Measurements from ENCODE around the gene BCL2L11.

The BCL2L11 gene

GRCh38 chr2:111162718-111163331 lies 42.1 kb downstream of the BCL2L11 start:
- Histone ChIP-seq H3K4me3 (no peak overlapping the region), H3K27ac (no peak overlapping the region)

GRCh38 chr2:111164078-111164477 lies 43.4 kb downstream of the BCL2L11 start:
- Histone ChIP-seq H3K4me3 (no peak overlapping the region), H3K27ac (no peak overlapping the region)

DNA sequence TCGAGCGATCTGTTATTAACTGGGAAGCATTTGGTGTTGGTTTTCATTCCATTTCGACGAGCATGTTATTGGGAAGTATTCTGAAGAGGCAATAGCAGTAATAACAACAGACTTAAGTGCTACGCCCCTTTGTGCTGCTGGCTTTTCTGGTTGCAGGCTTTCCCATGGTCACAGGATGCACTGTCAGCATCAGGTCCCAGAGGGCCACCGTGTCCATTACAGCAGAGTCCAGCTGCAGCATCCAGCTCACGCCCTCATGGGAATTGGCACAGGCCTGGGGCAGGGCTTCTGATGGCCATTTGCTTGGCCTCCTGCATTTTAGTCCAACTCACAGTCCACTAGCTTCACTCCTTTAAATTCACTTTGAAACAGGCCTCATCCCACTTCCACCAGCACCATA lies 44.4 kb downstream of the BCL2L11 start:
- Histone ChIP-seq H3K4me3 (no peak overlapping the region), H3K27ac (no peak overlapping the region)

DNA sequence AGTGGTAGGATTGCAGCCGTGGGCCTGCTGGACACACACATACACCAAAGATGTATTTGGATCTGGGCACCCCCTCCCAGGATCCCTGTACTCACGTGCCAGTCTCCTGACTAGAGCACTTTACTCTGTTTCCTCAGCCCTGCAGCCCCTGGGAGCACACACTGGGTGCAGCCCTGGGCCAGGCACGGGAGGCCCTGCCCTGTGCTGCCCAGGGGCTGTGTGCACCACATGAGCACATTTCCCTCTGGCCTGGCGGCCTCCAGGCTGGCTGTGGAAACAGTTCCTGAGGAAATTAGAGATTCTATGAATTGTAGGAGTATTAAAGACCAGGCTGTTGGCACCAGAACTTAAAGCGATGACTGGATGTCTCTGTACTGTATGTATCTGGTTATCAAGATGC lies 45.4 kb downstream of the BCL2L11 start:
- Histone ChIP-seq H3K27ac (no peak overlapping the region), H3K4me3 (no peak overlapping the region)

DNA sequence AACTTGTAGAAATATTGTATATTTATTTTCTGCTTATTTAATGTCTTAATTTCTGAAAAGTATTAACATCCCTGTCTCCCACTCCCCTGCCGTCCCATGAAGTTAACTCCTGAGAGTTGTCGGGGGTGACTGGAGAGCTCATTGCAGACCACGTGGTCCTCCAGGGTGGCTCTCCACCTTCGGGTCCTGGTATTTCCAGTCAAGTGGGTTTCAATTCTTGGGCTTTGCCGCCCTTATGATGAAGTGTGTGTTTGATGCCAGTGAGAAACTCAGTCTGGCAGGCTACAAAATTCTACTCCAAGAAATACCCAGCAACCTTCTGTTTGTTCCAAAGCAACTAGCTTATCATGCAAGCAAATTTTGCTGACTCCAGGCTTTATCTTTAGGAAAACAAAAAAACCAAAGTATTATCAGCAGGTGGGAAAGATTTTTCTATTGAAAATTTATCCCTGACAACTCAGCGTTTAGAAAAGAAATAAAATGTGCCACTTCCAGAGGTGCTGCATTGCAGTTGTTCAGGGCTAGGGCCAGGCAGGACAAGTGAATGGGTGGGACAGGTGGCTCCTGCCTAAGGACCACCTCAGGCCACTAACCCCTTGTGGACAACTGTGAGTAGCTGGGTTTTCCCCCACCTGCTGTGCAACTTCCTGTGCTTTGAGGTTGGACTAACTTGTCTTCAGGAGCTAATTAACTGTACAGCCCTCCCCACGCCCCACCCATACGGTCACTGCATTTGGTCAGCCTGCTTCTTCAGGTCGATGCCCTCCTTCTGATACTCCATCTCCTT lies 46.6 kb downstream of the BCL2L11 start:
- no peak overlapping the region for H3K4me3 ChIP-seq
- no peak overlapping the region for H3K27ac ChIP-seq

DNA sequence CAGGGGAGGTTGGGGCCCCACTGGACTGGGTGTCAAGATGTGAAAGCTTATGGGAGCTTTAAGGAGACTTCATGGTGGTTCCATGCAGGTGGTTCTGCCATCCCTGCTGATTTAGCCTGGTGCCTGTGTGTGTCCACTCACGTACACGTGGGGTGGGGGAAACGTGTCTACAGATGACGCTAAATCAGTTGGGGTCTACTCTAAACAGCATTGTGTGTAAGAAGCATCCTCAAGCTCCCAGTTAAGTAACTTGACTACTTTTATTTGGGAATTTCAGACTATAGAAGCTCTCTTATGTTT lies 47.1 kb downstream of the BCL2L11 start:
- no peak overlapping the region for H3K4me3 ChIP-seq
- H3K27ac ChIP-seq: no peak overlapping the region

- no peak overlapping the region for H3K27ac ChIP-seq
- H3K4me3 ChIP-seq: no peak overlapping the region
Observed at GRCh38 chr2:111168528-111169239, 48.0 kb downstream of the BCL2L11 start.

DNA sequence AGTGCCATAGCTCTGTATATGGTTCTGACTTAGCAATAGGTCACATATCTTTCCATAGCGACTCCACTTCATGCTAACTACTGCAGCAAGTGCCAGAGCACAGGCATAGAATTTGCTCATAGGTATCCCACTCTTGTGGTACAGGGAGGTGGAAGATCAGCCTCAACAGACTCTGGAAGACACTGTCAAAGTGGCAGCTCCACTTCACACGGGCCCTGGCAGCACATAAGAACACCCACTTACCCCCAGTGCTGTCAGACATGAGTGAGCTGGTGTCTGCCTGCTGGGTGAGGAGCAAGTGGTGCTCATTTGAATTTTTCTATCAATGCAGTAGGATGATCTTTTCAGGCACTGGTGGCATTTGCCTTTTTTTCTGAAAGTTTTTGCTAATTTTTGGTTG lies 48.6 kb downstream of the BCL2L11 start:
- Histone ChIP-seq H3K4me3 (no peak overlapping the region), H3K27ac (no peak overlapping the region)

DNA sequence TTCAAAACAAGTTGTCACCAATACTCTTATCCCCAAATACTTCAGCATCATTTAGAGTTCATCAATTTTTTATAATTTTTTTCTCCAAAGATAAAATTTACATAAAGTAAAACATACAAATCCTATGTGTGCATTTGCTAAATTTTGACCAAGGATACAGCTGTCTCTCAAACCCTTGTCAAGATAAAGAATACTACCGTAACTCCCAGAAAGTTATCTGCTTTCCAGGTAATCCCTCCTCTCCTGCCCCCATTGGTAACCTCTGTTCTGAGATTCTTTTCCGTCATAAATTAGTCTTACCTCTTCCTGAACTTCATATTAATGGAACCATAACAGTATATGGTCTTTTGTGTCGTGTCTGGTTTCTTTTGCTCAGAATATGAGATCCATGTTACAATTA lies 49.2 kb downstream of the BCL2L11 start:
- no peak overlapping the region for H3K4me3 ChIP-seq
- no peak overlapping the region for H3K27ac ChIP-seq

- Histone ChIP-seq H3K4me3 (no peak overlapping the region), H3K27ac (no peak overlapping the region)
Observed at GRCh38 chr2:111171337-111171930, 50.7 kb downstream of the BCL2L11 start.

DNA sequence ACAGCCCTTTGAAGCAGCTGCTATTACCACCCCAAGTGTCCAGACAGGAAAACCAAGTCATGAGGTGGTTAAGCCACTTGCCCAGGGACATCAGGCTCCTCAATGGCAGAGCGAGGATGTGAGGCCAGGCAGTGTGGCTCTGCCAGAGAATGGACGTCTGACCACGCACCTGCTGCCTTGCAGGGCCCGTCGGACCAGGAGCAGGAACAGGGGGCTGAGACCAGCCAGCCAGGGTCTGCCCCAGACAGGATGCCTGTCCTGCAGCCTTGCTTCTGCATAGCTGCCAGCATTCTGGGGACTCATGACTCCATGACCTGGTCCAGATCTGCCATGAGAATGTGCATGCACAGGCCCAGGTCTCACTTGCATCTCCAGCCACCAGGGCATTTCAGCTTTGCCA lies 52.0 kb downstream of the BCL2L11 start:
- no peak overlapping the region for H3K4me3 ChIP-seq
- no peak overlapping the region for H3K27ac ChIP-seq

DNA sequence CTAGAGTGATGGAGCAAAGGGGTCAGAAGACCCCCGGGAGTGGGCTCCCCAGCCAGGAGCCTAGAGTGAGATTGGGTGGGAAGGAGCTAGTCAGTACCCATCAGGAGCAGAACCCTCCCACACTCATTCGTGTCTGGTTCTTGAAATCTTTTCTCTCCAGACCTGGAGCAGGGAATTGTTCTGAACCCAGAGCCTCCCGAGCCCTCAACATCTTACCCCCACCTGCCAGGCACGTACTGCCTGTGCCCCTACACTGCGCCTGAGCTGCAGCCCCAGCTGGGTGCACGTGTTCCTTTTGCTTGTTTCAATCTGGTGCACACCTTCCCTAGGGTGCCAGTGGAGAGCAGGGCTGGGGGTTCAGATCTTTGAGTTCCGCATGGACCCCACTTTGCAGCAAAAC lies 52.6 kb downstream of the BCL2L11 start:
- Histone ChIP-seq H3K4me3 (no peak overlapping the region), H3K27ac (no peak overlapping the region)

GRCh38 chr2:111173856-111174255 lies 53.1 kb downstream of the BCL2L11 start:
- H3K27ac ChIP-seq: no peak overlapping the region
- H3K4me3 ChIP-seq: no peak overlapping the region

GRCh38 chr2:111175615-111176014 lies 54.9 kb downstream of the BCL2L11 start:
- Histone ChIP-seq H3K27ac (no peak overlapping the region), H3K4me3 (no peak overlapping the region)

GRCh38 chr2:111176388-111176787 lies 55.7 kb downstream of the BCL2L11 start:
- H3K27ac ChIP-seq: no peak overlapping the region

GRCh38 chr2:111176867-111177266 lies 56.2 kb downstream of the BCL2L11 start:
- H3K4me3 ChIP-seq: no peak overlapping the region
- no peak overlapping the region for H3K27ac ChIP-seq

More at GRCh38 chr2:111176388-111176787, 55.7 kb downstream of the BCL2L11 start:
- H3K4me3 ChIP-seq: no peak overlapping the region

GRCh38 chr2:111178296-111178695 lies 57.6 kb downstream of the BCL2L11 start:
- H3K27ac ChIP-seq: no peak overlapping the region

GRCh38 chr2:111178730-111179405 lies 58.2 kb downstream of the BCL2L11 start:
- H3K27ac ChIP-seq: no peak overlapping the region
- no peak overlapping the region for H3K4me3 ChIP-seq

More at GRCh38 chr2:111178296-111178695, 57.6 kb downstream of the BCL2L11 start:
- no peak overlapping the region for H3K4me3 ChIP-seq

DNA sequence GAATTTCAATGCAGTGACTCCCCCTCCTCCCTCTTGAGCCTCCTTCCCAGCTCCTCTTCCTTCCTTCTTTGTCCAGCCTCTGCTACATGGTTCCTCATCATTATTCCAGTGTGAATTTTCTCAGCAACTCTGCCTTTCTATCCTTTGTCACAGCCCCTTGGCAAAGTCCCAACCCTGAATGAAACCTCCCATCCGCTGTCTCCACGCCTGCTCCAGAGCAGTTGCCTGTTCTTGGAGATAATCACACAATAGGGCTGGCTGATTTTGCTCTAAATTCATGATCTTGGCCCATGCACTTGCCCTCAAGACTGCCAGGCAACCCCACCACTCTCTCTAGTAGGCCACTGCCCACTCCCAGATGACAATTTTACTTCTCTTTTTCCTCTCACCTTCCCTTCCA lies 61.4 kb downstream of the BCL2L11 start:
- no peak overlapping the region for H3K4me3 ChIP-seq
- H3K27ac ChIP-seq: no peak overlapping the region

GRCh38 chr2:111182740-111183139 lies 62.0 kb downstream of the BCL2L11 start:
- no peak overlapping the region for H3K4me3 ChIP-seq
- H3K27ac ChIP-seq: no peak overlapping the region
